ENCODE measurements around the gene TRIP10.

TRIP10 gene

DNA sequence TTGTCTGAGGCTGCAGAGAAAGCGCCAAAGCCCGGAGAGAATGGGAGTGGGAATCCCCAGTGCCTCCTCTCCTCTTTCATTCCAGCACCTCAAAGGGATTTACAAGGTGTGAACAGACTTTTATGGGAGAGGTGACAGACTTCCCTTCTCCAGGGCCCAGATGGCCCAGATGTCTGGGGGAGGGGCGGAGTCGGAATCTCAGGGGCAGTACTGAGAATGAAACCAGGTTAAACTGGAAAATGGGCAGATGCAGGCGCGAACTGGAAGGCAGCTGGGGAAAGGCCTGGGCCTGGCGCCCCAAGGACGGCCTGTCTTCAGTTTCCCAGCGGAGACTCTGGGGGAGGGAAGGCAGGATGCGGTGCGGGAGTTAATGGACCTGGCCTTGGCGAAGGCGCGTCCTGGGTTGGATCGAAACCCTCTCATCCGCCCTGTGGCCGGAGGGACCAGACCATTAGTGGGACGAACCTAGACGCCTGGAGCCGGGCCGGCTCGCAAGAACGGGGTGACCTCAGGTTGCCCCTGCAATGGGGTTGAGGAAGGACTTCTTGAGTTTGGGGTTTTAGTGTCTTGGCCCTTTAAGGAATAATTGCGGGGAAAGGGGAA, 592 bp upstream of the TRIP10 start:
- Histone ChIP-seq H3K36me3 (ENCODE audit: insufficient read depth, low read length) (no peaks in the 10 kb centered on the region), H3K4me2 (ENCODE audit: low read depth, low read length, poor library complexity, severe bottlenecking) (peak overlapping the region; percentile 78), H3K27me3 (ENCODE audit: insufficient read depth, low read length, poor library complexity, severe bottlenecking) (no peaks in the 10 kb centered on the region), H3K4me1 (ENCODE audit: insufficient read depth, low read length, poor library complexity, severe bottlenecking) (peaks cover 37% of the 10 kb centered on the region), H3K79me2 (ENCODE audit: insufficient read depth, low read length) (peaks cover 11% of the 10 kb centered on the region; the same call in 1 of the 2 replicates), H4K20me1 (ENCODE audit: insufficient read depth, low read length, poor library complexity, severe bottlenecking) (peaks cover 7% of the 10 kb centered on the region), H2AFZ (ENCODE audit: low read length) (peak overlapping the region; percentile 78), H3K9ac (ENCODE audit: low read depth, low read length, poor library complexity, severe bottlenecking) (peak overlapping the region; percentile 65), H3K4me3 (ENCODE audit: low read length, poor library complexity, severe bottlenecking) (peak overlapping the region; percentile 66), H3F3A (ENCODE audit: low read depth) (no peaks in the 10 kb centered on the region), H3K9me3 (ENCODE audit: insufficient read depth, low read depth, low read length) (no peaks in the 10 kb centered on the region), H3K9me2 (replicated peaks; ENCODE audit: low read depth, low read length) (no peaks in the 10 kb centered on the region)
- TF ChIP-seq CTCF (conservative IDR thresholded peaks at IDR 0.05; ENCODE audit: low read length) = no peak; the same call in 1 of the 2 replicates
- no peak for TF ChIP-seq EZH2phosphoT487 (IDR thresholded peaks at IDR 0.05; ENCODE audit: borderline replicate concordance)

DNA sequence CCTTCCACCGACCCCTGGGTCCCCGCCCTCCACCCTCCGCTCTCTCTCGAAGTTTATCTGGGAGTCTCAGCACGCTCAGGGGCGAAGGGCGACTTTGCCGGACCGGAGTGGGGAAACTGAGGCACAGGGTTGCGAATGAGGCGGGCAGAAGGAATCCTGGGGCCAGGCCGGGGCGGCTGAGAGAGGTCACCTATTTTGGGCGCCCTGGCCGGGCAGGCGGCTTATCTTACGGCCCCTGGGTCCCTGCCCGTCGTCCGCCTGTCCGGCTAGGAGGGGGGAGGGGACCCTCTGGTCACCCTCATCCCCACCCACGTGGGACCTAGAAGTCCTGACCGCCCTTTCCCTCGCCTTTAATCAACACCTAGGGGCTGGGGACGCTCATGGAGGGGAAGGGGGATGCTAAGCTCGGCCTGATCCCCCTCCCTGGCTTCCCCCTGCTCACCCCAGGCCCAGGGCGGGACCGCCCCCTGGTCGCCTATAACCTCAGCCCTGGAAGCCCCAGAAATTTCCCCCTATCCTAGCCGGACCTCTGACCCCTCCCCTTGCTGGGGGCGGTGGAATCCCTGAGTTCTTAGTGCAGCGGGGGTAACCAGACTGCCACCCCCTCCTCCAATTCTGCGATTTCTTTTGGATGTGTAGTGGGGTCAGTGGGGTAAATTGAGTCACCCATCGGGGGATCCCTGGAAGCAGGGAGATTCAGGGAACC, 556 bp downstream of the TRIP10 start:
- H3K4me2 ChIP-seq (ENCODE audit: low read depth, low read length, poor library complexity, severe bottlenecking) = peak overlapping the region; percentile 91
- H3K4me3 ChIP-seq (ENCODE audit: low read length, poor library complexity, severe bottlenecking) = peak overlapping the region; percentile 79
- H2AFZ ChIP-seq (ENCODE audit: low read length) = peak overlapping the region; percentile 83
- peaks cover 37% of the 10 kb centered on the region for H3K4me1 ChIP-seq (ENCODE audit: insufficient read depth, low read length, poor library complexity, severe bottlenecking)
- H3K9me2 ChIP-seq (replicated peaks; ENCODE audit: low read depth, low read length) = no peaks in the 10 kb centered on the region
- peaks cover 11% of the 10 kb centered on the region; the same call in 1 of the 2 replicates for H3K79me2 ChIP-seq (ENCODE audit: insufficient read depth, low read length)
- H3K9ac ChIP-seq (ENCODE audit: low read depth, low read length, poor library complexity, severe bottlenecking) = peak overlapping the region; percentile 72
- no peak for TF ChIP-seq EZH2phosphoT487 (IDR thresholded peaks at IDR 0.05; ENCODE audit: borderline replicate concordance)
- no peak for TF ChIP-seq CTCF (conservative IDR thresholded peaks at IDR 0.05; ENCODE audit: low read length)
- H3K27me3 ChIP-seq (ENCODE audit: insufficient read depth, low read length, poor library complexity, severe bottlenecking) = no peaks in the 10 kb centered on the region
- no peaks in the 10 kb centered on the region for H3K9me3 ChIP-seq (ENCODE audit: insufficient read depth, low read depth, low read length)
- H4K20me1 ChIP-seq (ENCODE audit: insufficient read depth, low read length, poor library complexity, severe bottlenecking) = peaks cover 7% of the 10 kb centered on the region
- H3F3A ChIP-seq (ENCODE audit: low read depth) = no peaks in the 10 kb centered on the region
- H3K36me3 ChIP-seq (ENCODE audit: insufficient read depth, low read length) = no peaks in the 10 kb centered on the region

GRCh38 chr19:6740589-6741343, 1.3 kb downstream of the TRIP10 start:
- peak overlapping the region; percentile 72 for H3K9ac ChIP-seq (ENCODE audit: low read depth, low read length, poor library complexity, severe bottlenecking)
- H3K27me3 ChIP-seq (ENCODE audit: insufficient read depth, low read length, poor library complexity, severe bottlenecking) = no peaks in the 10 kb centered on the region
- H3K36me3 ChIP-seq (ENCODE audit: insufficient read depth, low read length) = no peaks in the 10 kb centered on the region
- peak overlapping the region; percentile 83 for H2AFZ ChIP-seq (ENCODE audit: low read length)
- peaks cover 32% of the 10 kb centered on the region for H3K4me1 ChIP-seq (ENCODE audit: insufficient read depth, low read length, poor library complexity, severe bottlenecking)
- no peak for TF ChIP-seq EZH2phosphoT487 (IDR thresholded peaks at IDR 0.05; ENCODE audit: borderline replicate concordance)
- TF ChIP-seq CTCF (conservative IDR thresholded peaks at IDR 0.05; ENCODE audit: low read length) = no peak
- no peaks in the 10 kb centered on the region for H3K9me2 ChIP-seq (replicated peaks; ENCODE audit: low read depth, low read length)
- peaks cover 6% of the 10 kb centered on the region; the same call in 1 of the 2 replicates for H3K79me2 ChIP-seq (ENCODE audit: insufficient read depth, low read length)
- H3K4me2 ChIP-seq (ENCODE audit: low read depth, low read length, poor library complexity, severe bottlenecking) = peak overlapping the region; percentile 91
- H3K9me3 ChIP-seq (ENCODE audit: insufficient read depth, low read depth, low read length) = no peaks in the 10 kb centered on the region
- H3F3A ChIP-seq (ENCODE audit: low read depth) = no peaks in the 10 kb centered on the region
- H3K4me3 ChIP-seq (ENCODE audit: low read length, poor library complexity, severe bottlenecking) = peak overlapping the region; percentile 79
- H4K20me1 ChIP-seq (ENCODE audit: insufficient read depth, low read length, poor library complexity, severe bottlenecking) = peaks cover 7% of the 10 kb centered on the region
